NCI-H1092 (cell line): ENCODE measurements around the gene PHAX.
"Not testable (repeated sequence)": the region's sequence is repeated elsewhere in the genome, so short reads cannot be mapped to it uniquely, and the experiment has no call there.

Experiments
- DNase-seq: peaks from one replicate; lab custom pipeline; 2025; lab: John Stamatoyannopoulos, UW

PHAX gene

DNA sequence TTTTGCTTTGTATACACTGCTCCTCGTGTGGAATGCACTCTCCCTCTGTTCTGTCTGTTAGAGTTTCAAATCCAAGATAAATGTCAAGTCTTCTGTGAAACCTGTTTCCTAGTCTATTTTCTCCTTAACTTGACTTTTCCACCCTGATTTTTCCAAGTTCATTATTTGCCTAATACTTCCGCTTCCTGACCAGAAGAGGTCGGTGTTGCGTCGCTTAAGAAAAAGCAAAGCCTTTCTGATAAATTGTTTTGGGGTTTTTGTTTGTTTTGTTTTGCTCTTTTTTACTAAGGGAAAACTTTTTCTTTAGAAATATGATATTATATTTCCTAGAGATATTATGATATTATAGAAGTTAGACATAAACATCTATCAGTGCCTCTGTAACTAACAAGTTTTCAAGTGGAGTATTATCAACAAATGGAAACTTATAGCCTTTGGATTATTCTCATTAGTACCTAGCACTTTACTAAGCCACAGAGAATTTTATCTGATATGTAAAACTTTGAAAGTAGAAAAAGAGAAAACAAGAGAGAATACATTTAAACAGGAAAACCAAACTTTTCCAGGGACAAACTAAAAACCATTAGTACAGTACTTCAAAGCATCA is 55.8 kb downstream of the PHAX start:
- DNase-seq: no peak

DNA sequence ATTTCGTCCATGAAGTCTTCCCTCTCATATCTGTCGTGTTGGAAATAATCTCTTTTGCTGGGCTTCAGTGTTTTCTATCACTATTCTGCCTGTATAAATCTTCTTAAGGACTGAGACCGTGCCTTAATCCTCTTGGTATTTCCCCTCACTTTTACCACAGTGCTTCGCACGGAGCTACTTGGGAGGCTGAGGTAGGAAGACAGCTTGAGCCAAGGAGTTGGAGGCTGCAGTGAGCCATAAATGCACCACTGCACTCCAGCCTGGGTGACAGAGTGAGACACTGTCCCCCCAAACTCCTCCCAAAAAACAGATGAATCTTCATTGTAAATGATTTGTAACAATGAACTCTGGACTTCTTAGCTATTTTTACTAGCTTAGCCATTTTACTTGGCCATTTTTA is 57.8 kb downstream of the PHAX start:
- no peak for DNase-seq

DNA sequence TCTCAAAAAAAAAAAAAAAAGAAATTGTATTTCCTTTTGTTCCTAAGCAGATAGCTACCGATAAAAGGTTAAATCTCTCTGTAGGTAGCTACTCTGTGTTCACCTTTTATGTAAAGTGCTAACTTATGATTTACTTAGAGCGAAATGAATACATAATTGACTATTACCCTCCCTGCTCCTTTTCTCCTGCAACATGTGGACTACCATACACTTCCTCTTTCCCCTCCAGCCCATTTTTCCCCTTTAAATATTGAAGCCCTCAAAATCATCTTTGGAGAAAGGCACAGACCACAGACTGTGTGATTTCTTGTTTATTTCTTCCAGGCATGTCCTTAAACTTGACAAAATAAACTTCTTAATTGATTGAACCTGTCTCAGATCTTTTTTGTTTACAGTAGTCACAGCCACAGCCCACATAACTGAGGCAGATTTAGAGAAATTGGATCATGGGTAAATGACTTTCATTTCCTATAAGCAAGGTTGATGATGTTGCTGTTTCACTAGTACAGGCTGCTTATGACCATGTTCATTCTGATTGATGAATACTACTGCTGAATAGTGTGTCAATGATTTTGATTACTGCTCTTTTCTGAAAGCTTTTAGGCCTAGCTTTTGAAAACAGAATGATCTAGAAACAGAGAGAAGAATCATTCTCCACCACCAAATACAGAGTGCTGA is 59.2 kb downstream of the PHAX start:
- DNase-seq: no peak

DNA sequence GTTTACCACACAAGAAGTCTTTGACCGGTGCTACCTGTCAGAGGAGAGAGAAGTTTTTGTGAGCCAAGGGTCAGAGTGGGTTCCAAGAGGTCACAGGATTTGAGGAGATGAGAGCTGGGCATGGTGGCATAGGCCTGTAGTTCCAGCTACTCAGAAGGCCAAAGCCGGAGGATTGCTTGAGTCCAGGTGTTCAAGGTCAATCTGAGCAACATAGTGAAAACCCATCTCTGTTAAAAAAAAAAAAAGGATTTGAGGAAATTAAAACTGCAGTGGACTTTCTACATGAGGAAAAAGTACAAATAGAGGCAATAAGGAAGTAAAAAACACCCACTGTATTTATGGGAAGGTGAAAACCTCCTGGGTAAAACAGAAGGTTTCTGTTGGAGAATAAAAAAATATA is 63.8 kb downstream of the PHAX start:
- DNase-seq: no peak

DNA sequence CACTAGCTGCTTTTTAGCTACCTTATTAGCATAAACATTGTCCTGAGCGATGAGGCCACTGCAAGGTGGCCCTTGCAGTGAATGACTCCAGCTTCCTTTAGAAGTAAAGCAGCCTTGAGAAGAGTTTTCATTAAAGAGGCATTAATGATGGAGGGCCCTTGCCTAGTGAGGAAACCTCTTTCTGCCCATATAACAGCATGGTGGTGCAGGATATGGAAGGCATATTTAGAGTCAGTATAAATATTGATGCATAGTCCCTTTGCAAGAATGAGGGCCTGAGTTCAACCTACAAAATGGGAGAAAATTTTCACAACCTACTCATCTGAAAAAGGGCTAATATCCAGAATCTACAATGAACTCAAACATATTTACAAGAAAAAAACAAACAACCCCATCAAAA is 69.4 kb downstream of the PHAX start:
- DNase-seq: not testable (repeated sequence)

DNA sequence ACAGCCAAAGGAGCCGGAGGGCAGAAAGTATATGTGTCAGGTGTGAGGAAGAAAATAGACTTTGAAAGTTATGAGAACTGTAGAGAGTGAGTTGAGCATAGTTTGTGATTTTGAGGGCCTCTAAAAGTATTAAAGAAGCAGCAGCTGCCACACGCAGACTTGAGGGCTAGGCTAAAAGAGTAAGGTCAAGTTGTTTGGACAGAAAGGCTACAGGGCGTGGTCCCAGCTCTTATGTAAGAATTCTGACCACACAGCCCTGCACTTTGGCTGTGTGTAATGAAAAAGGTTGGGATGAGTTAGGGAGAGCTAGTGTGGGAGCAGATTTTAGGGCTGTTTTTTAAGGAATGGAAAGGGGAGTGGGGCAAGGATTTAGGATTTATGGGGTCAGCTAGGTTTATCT is 70.9 kb downstream of the PHAX start:
- not testable (repeated sequence) for DNase-seq

DNA sequence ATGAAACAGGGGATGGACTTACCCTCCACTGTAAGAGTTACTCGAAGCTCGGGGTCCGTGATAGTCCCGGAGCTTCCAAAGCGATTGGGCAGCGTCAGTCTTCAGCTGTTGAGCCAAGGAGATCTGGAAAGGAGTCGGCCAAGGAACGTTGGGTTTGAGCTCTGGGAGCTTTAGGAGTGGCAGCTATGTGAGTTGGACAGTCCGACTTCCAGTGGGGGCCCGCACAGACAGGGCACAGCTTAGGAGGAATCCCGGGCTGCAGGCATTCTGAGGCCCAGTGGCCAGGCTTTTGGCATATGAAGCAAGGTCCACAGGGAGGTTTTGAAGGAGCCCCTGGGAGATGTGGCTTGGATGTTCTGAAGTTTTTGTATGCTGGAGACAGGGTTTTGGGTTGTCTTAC is 72.7 kb downstream of the PHAX start:
- no peak for DNase-seq

DNA sequence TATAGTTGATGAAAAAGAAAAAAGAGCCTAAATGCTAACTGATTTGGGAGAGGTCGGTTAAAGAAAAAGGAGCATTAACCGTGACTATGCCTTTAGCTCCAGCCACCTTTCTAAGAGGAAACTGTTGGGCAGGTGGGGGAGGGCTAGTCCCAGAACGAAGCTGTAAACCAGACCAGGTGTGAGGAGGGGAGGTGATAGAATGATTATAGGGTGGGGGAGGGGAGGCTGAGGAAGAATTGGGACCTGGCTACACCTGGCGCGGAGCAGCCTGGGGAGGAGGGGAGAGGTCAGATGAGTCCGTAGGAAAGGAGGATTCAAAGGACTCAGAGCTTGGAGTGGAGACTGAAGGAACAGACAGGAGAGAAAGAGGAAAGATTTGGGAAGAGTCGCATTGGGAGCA is 73.4 kb downstream of the PHAX start:
- DNase-seq: no peak

DNA sequence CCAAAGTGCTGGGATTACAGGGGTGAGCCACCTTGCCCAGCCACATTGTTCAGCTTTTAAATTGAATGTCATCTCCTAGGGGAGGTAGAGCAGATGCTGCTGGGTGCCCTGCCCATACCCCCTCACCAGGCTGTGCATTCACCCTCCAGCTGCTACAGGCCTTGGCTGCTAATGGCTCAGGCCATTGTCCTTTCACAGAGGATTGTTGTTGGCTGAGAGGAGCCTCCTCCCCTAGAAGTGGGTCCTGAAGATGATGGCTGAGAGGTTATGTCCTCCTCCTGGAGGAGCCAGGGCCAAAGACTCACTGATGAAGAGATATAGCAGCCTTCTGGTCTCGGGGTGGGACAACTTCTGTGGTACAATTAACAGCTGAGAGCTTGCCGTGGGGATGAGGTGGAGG is 74.6 kb downstream of the PHAX start:
- no peak for DNase-seq

DNA sequence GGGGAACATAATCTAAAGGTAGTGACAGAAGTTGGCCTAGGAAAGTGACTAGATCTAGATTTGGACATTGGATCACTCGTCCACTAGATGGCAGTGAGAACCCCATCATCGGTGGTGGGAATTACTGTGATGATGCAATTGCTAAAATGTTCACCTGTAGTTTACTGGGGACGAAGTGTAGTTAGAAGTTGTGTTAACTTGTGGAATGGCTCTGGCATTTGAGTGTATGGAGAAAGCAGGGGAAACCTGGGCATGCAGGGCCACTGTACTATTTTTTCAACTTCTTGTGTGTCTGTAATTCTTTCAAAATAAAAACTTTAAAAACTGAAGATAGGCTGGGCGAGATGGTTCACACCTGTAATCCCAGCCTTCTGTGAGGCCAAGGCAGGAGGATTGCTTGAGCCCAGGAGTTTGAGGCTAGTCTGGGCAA is 75.5 kb downstream of the PHAX start:
- no peak for DNase-seq
